GM03348 (cell line): ENCODE measurements around the gene OXSM.

Experiments used
- DNase-seq: peaks from one replicate; pipeline ENCODE4 v3.0.0; 2012; ENCODE audit warnings: low spot score

OXSM gene

GRCh38 chr3:25804676-25805075, 14.8 kb downstream of the OXSM start:
- no peak for DNase-seq

- no peak for DNase-seq
Observed at GRCh38 chr3:25812644-25813043, 22.8 kb downstream of the OXSM start.

- no peak for DNase-seq
Observed at GRCh38 chr3:25817107-25817506, 27.2 kb downstream of the OXSM start.

GRCh38 chr3:25817638-25818037, 27.7 kb downstream of the OXSM start:
- no peak for DNase-seq

GRCh38 chr3:25818335-25818734, 28.4 kb downstream of the OXSM start:
- no peak for DNase-seq

GRCh38 chr3:25820366-25820765, 30.5 kb downstream of the OXSM start:
- DNase-seq: peak; percentile 81

GRCh38 chr3:25820816-25821486, 31.1 kb downstream of the OXSM start:
- DNase-seq: no peak

- no peak for DNase-seq
Observed at GRCh38 chr3:25821746-25822573, 32.1 kb downstream of the OXSM start.

GRCh38 chr3:25823314-25823713, 33.4 kb downstream of the OXSM start:
- DNase-seq: no peak

GRCh38 chr3:25826510-25826909, 36.6 kb downstream of the OXSM start:
- DNase-seq: no peak

- DNase-seq: no peak
Observed at GRCh38 chr3:25830373-25831280, 40.7 kb downstream of the OXSM start.

- DNase-seq: peak; percentile 13
Observed at GRCh38 chr3:25831578-25831977, 41.7 kb downstream of the OXSM start.

- DNase-seq: no peak
Observed at GRCh38 chr3:25834346-25834745, 44.5 kb downstream of the OXSM start.

GRCh38 chr3:25836579-25836978, 46.7 kb downstream of the OXSM start:
- DNase-seq: no peak

- DNase-seq: no peak
Observed at GRCh38 chr3:25837038-25837437, 47.1 kb downstream of the OXSM start.

GRCh38 chr3:25840099-25840498, 50.2 kb downstream of the OXSM start:
- no peak for DNase-seq

- DNase-seq: no peak
Observed at GRCh38 chr3:25843332-25843731, 53.4 kb downstream of the OXSM start.
